C1 segment of cervical spinal cord (tissue), 14 donors: ENCODE data around the gene GAS2L2.

ENCODE experiments used
- DNase-seq, 14 donors: peaks; one replicate each; lab custom pipeline; 2025; lab: John Stamatoyannopoulos, UW

GAS2L2 gene

DNA sequence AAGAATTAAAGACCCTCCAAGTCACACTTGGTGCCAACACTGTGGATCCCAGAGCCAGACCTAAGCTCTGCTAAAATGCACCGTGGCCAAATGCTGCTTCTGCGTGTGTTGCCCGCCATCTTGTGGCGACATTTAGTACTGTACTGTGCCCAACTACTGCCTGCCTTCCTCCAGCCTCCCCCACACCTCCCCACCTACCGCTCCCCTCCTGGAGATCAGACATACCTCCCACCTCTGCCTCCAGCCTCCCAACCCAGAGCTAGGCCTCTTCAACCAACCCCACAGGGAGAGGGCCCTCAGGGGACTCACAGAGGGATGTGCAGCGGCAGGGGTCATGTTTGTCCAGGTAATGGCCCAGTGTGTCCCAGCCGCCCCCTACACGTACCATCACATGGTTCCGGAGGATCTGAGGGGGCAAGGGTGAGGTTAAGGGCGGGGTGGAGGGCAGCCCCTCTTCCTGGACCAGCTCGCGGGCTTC is 5.5 kb downstream of the GAS2L2 start:
- DNase-seq = peak in 12 of 14 donors; percentile 5 to 58 (median 32)

DNA sequence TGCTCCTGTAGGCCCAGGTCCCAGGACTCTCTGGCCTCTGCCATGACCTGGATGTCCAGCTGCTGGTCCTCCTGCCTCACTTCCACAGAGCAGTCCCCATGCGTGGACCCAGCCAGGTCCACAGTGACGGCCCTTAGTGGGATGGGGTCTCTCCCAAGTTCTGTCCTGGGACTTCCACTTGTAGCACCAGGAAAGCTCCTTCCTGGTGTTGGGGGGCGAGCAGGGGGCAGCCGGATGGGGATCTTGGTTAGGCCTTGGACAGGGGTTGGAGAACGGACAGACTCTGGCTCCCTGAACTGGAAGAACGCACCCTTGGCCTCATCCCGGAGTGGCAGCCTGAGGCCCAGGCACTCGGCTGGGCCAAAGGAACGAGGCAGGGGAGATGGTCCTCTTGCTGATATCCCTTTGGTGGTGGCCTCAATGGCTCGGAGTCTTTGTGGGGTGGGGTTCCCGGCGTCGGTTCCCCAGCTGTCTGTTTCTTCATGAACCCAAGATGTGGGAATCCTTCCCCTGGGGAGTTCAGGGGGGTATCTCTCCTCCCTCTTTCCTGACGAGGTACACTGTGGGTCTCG is 7.2 kb downstream of the GAS2L2 start:
- no peak for DNase-seq

GRCh38 chr17:35745246-35745645 is 7.8 kb downstream of the GAS2L2 start:
- no peak for DNase-seq

DNA sequence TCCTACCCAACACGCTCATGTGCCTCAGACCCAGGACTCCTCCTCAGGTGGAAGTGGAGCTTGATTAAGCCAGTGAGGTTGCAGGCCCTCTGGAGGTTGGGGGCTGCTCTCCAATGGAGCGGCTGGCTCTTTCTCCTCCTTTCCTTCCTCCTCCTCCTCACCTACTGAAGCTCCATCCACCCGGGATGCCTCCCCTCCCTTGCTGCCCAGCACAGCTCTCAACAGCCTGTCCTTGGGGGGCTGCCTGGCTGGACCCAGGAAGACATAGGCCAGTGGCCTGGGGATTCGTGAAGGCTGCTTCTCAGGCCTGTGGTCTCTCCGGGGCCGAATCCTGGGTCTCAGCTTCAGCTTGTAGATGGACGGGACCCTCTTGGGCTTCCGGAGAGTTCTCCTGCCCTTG is 8.2 kb downstream of the GAS2L2 start:
- DNase-seq = no peak

DNA sequence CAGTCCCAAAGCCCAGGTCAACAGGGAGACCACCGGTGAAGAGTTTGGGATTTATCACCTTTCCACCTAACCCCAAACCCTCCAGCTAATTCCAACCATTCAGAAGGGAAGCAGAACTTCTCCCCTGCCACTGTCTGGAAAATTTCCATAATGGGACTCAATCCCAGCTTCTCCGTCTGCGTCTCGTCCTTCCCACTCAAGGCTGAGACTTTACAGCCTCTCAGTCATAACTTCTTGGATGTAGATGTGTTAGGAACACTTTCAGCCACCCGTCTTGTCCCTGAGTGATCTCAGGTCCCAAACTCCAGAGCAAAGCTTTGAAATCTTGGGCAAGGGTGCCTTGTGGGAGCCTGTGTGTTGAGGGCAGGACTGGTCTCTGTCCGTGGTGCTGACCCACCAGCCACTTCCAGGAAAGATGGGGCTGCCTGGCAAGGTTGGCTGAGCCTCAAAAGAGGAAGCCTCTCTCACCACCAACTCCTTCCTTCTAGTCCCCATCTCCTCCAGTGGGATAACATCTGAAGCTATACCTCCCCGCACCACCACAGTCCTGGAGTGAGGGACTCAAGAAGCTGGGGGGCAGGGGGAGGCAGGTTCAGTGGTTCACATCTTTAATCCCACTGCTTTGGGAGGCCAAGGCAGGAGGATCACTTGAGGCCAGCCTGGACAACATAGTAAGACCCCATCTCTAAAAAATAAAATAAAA is 9.3 kb downstream of the GAS2L2 start:
- DNase-seq = peak in 1 of 14 donors; percentile 11

- no peak for DNase-seq
Observed at GRCh38 chr17:35742896-35743477, 10.1 kb downstream of the GAS2L2 start.

GRCh38 chr17:35742496-35742895 is 10.5 kb downstream of the GAS2L2 start:
- no peak for DNase-seq

DNA sequence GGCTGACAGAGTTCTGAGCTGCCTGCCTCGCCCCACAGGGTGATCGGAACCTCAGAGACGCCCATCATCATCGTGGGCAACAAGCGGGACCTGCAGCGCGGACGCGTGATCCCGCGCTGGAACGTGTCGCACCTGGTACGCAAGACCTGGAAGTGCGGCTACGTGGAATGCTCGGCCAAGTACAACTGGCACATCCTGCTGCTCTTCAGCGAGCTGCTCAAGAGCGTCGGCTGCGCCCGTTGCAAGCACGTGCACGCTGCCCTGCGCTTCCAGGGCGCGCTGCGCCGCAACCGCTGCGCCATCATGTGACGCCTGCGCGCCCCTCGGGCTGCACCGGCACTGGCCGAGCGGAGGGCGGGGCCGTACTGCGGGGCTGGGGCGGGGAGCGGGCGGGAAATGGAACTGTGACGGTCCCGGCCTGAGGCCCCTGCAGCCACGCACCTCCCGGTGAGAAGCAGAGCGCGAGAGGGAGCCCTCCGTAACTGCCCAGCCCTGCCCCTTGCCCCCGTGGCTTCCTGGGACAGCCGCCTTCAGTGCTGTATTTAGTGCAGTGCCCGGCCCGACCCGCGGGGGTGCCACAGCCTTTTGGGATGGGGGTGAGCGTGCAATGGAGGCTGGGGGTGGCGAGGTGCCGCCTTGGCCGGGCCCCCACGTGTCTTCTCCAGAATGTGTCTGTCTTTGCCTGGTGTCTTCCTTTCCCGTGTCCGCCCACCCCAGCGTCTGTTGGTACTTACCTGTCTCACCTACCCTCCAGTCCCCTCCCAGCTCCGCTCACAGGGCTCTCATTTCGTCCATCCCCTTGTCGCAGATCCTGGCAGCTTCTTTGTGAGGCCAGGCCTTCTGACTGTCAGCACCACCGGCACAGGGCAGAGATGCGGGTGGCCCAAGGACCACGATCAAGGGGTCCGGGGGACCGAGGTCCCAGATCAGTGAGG is 11.8 kb downstream of the GAS2L2 start:
- no peak for DNase-seq

GRCh38 chr17:35740216-35740615 is 12.8 kb downstream of the GAS2L2 start:
- DNase-seq = no peak

DNA sequence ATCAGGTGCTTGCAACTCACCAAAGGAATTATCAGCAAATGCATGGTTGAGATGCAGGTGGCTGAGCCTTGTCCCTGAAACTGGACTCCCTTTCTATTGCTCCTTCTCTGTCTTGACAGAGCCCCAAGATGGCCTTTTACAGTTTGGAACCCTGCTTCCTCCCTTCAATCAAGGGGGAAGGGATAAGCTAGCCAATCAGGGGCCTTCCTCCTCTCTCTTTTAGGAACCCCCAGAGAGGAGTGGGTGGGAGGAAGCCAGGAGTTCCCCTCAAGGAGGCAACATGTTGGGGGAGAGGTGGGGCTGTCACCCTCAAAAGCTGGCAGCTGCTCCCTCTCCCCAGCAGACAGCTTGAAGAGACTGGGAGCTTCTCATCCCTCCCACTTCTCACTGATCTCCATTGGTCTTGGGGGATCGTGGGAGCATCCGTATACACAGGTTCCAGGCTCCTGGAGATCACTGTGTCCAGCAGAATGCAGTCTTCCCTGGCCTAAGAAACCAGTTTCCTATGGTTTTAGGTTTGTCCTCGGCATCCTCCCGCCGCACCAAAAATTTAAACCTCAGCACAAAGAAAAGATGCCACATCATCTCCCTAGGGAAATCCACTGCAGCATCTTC is 14.4 kb downstream of the GAS2L2 start:
- no peak for DNase-seq

- no peak for DNase-seq
Observed at GRCh38 chr17:35736236-35736635, 16.8 kb downstream of the GAS2L2 start.

DNA sequence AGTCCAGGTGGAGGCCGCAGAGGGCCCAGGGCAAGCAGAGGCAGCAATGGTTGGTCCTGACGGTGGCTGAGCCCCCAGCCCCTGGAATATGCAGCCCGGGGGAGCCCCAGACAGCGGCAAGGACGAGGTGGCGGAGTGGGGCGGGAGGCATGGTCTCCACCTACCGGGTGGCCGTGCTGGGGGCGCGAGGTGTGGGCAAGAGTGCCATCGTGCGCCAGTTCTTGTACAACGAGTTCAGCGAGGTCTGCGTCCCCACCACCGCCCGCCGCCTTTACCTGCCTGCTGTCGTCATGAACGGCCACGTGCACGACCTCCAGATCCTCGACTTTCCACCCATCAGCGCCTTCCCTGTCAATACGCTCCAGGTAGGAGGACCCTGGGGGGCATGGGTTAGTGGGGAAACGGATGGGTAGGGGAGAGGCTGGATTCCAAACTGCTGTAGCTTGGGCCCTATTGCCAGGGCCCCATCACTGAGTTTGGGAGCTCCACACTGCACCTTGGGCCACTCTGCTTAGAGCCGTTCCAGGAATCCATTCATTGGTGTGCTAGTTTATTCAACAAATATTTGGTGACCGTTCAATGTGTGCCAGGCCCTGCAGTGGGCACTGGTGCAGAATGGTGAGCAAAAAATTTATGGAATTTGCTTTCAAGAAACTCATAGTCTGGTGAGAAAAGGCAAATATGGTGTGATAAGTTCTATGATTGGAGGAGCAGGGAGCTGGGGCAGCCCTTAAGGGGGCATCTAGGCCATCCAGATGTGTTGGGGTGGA is 17.8 kb downstream of the GAS2L2 start:
- no peak for DNase-seq

DNA sequence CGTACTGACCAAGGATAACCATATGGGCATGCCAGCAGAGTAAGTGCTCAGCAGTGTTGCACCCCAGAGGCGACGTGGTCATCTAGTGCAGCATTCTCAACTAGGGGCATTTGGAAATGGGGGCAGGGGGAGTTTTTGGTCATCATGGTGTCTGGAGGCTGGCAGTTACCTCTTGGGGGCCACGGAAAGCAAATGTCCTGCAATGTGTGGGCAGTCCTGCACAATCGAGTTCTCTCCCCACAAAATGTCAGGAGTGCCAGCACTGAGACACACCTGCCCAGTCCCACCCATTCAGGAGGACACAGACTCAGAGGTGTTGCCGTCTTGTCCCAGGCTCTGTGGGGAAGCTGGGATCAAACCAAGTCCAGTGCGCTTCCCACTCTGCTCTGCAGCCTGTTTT is 18.6 kb downstream of the GAS2L2 start:
- DNase-seq = no peak

GRCh38 chr17:35733366-35733765 is 19.7 kb downstream of the GAS2L2 start:
- DNase-seq = no peak

DNA sequence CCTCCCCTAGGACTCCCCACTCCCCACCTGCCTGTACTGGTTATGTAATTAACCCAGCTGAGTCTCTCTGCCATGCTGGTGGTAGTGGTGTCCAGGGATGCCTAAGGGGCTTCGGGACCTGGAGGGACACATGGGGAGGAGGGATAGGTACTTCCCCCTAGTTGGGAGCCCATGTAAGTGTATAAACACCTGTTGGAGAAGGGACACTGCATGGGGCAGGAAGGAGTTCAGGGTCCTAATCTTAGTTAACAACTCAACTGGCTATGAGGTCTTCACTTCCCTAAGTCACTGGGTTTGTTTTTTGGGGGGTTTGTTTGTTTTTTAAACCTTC is 20.3 kb downstream of the GAS2L2 start:
- no peak for DNase-seq

- no peak for DNase-seq
Observed at GRCh38 chr17:35731917-35732805, 20.9 kb downstream of the GAS2L2 start.

DNA sequence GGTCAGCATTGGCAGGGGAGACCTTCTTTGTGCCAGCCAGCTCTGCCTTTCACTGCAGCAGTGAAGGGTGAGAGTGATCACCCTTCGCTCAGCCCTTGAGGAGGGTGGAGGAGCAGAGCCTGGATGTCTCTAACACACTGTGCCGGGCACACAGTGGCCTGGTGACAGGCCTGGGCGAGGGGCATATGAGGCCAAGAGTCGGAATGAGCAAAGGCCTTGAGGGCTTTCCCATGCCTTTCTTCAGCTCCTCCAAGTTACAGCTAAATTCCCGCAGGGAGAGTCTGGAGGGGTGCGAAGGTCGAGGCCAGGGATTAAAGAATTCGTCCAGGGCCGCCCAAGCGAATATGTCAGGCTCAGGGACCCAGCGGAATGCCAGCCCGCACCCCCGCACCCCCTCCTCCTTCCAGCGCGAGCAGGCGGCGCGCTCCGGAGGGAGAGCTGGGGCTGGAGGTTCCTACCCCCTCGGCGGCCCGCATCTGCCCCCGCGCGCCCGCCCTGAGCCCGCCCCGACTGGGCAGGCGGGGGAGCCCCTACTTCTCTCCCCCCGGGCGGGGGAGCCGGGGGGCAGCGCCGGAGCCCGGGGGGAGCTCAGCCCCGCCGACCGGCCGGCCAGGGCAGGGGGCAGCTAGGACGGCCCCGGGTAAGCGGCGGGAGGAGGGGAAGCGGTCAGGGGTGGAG is 21.7 kb downstream of the GAS2L2 start, which contains the start of gene RASL10B:
RASL10B (plus strand) TSS at position 401 of the 678 bp plus-strand sequence. CDS start 3,546 bp downstream, outside the sequence.
- DNase-seq = peak in 9 of 14 donors; percentile 5 to 59 (median 23)

- DNase-seq = no peak
Observed at GRCh38 chr17:35730400-35731005, 22.5 kb downstream of the GAS2L2 start.

DNA sequence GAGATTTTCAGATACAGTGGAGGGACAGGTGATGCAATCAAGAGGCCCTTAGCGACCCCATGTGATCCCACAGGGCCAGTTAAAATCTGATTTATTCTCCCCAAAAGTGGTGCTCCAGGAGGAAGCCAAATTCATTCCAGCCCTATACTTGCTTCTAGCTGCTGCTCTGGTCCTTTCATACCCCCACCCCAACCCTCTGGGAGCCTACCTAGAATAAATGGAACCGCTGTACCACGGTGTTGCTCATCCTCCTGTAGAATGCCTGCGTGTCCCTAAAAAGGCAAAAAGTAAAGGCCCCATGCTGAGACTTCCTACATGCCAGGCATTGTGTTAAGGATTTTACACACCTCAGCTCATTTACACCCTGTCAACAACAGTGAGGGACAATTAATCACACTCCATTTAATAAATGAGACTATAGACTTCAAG is 23.6 kb downstream of the GAS2L2 start:
- DNase-seq = no peak
